Measurements from ENCODE around the gene FDXACB1. TPM values are rescaled to one million over a fixed set of nuclear protein-coding genes. Genes with fewer than 3 reads are reported as not detected.
A peak's percentile ranks its signal among the peaks of the same experiment; 100 is the strongest.

The FDXACB1 gene
- total RNA-seq, 2 donors from 2014 or later: 3.7 to 7.1 TPM

DNA sequence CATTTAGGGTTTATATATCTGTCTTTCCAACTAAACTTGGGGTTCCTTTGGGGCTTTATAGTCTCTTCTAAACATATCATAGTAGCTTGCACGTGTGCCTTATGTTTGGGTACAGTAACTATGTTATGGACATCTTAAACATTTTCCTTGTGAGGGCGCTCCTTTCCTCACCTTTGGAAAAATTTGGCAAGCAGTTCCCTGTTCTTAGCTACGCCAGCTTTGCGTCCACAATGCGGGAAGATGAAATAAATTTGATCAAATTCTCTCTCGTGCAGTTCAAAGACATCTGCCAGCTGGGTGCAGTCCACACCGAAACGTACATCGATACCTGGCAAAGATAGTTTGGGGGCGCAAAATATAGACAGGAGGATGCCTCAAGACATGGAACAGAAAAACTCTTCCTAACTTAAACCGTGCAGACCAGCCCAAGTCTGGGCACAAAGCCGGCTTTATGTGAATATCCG, 548 bp downstream of the FDXACB1 start:
- Mint-ChIP-seq H3K4me3 (peak overlapping the region; percentile 96), H3K4me1 (peaks cover 10% of the 10 kb centered on the region), H3K27ac (peak overlapping the region; percentile 100), H3K27me3 (no peaks in the 10 kb centered on the region), H3K36me3 (ENCODE audit: low read depth) (peaks cover 41% of the 10 kb centered on the region), H3K9me3 (no peaks in the 10 kb centered on the region)
- no peak for ATAC-seq (replicated peaks)

DNA sequence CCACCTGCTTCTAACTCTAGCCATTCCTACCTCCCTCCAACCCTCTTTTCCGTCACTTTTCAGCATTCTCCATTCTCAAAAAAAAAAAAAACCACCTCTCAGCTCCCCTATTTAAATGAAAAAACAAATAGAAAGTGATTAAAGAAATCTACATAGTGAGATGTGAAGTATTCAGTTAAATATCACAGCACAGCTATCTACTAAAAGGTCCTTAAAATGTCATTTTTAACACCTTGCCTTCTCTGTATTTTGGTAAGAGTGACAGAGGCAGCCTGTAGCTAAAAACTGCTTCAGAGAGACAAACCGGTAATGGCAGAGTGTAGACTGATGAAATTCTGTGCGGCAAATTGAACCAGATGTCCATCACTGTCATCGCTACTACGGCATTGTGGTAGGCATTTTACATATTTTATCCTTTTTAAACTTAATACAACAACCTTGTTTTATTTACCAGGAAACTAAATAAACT, 7.2 kb downstream of the FDXACB1 start:
- H3K27me3 Mint-ChIP-seq: no peaks in the 10 kb centered on the region
- ATAC-seq (replicated peaks): no peak
- H3K4me1 Mint-ChIP-seq: peaks cover 19% of the 10 kb centered on the region
- H3K27ac Mint-ChIP-seq: peak overlapping the region; percentile 96
- H3K4me3 Mint-ChIP-seq: peak overlapping the region; percentile 92
- H3K36me3 Mint-ChIP-seq (ENCODE audit: low read depth): peaks cover 56% of the 10 kb centered on the region
- no peaks in the 10 kb centered on the region for H3K9me3 Mint-ChIP-seq

DNA sequence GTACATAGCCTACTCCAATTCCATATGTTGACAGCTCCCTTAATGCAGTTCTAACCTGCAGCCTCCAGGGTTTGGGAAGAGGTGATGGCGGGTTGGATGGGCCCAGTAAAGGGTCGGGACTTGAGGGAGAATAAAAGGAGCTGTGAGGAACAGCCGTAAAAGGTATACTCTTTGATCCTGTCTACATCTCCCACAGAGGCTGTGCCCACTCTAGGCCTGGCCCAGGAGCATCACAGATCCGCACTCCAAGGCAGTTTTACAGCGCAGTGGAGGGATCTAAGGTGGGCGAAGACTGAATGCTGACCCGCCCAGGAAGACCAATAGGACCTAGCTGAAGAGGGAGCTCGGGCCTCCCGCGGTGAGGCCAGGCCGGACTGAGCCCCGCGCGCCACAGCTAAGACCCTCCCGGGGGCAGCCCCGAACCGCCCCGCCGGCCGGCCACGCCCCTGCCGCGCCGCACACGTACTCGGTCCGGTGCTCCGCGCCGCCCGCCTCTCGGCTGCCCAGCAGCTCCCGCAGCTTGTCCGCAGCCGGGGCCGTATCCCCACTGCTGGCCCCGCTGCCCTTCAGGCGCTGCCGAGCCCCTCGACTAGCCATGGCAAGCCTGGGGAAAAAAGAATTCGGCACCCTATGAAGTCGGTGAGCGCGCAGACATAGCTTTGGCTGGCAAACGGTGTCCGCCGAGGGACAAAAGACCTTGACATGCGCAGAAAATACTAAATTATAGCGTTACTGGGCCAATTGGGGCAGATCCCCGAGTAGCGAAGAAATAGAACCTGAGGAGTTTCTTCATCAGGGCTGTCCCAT, 7.9 kb downstream of the FDXACB1 start, which contains the start of gene ALG9:
TSS of gene ALG9 (minus strand) at position 696 of the 807 bp plus-strand sequence. CDS start at position 597, 99 bp downstream.
- ATAC-seq (replicated peaks): peak; percentile 93
- H3K27me3 Mint-ChIP-seq: no peaks in the 10 kb centered on the region
- H3K27ac Mint-ChIP-seq: peak within 1 kb of the TSS; percentile 96
- peak within 1 kb of the TSS; percentile 92 for H3K4me3 Mint-ChIP-seq
- no peaks in the 10 kb centered on the region for H3K9me3 Mint-ChIP-seq
- H3K4me1 Mint-ChIP-seq: peaks cover 19% of the 10 kb centered on the region
- H3K36me3 Mint-ChIP-seq (ENCODE audit: low read depth): peaks cover 60% of the 10 kb centered on the region

DNA sequence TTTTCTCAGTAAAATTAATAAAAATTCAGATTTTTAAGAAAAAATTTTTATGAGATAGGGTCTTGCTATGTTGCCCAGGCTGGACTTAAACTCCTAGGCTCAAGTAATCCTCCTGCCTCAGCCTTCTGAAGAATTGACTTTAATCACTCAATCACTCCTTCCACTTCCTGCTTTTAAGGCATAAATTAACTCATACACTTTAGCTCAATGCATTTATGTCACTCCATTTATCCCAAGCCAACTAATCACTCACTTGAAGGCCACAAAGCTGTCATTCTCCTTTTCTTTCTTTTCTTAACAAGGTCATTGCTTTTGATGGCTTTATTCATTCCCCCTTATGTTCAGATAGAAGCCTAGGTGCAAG, 8.5 kb downstream of the FDXACB1 start:
- H3K9me3 Mint-ChIP-seq: no peaks in the 10 kb centered on the region
- peak; percentile 15 for ATAC-seq (replicated peaks)

DNA sequence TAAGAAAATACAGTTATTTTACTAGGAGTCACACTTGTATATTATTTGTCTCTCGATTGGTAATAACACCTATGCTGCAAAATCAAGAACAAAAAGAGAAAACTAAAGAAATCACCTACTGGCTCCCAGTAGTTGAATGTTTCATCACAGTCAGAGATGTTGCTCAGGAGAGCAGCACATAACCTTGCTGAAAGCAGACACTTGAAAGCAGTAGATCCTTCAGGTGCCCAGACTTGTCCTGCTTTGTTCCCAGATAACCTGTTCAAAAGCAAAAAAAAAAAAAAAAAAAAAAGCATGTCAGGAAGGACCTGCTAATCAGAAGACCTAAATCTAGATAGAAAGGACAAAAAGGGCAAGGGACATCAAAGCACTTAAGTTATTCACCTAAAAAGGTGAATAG, 8.9 kb downstream of the FDXACB1 start:
- no peak for ATAC-seq (replicated peaks)
- Mint-ChIP-seq H3K9me3 (no peaks in the 10 kb centered on the region), H3K27me3 (no peaks in the 10 kb centered on the region), H3K4me3 (peak overlapping the region; percentile 92), H3K27ac (peak overlapping the region; percentile 96), H3K36me3 (ENCODE audit: low read depth) (peaks cover 60% of the 10 kb centered on the region), H3K4me1 (peaks cover 19% of the 10 kb centered on the region)

More for the DNA sequence above, 8.5 kb downstream of the FDXACB1 start:
- H3K4me3 Mint-ChIP-seq: peak overlapping the region; percentile 92
- H3K36me3 Mint-ChIP-seq (ENCODE audit: low read depth): peaks cover 60% of the 10 kb centered on the region
- H3K27ac Mint-ChIP-seq: peak overlapping the region; percentile 96
- no peaks in the 10 kb centered on the region for H3K27me3 Mint-ChIP-seq
- H3K4me1 Mint-ChIP-seq: peaks cover 19% of the 10 kb centered on the region

DNA sequence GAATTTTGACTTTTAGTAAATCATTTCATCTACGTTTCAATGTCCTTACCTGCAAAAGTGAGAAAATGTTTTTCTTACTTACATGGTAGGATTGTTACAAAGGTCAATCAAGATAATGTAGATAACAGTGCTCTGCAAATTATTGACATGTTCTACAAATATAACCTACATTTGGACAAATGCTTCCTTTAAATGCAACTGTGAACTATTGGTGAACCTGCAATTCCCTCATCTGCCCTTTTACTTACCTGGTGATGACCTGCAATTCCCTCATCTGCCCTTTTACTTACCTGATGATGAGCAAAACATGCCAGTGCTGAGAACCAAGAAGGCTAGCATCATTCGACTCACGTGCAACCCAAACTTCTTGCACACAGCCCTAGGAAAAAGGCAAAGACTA, 18.7 kb downstream of the FDXACB1 start:
- peaks cover 97% of the 10 kb centered on the region for H3K36me3 Mint-ChIP-seq (ENCODE audit: low read depth)
- no peaks in the 10 kb centered on the region for H3K27me3 Mint-ChIP-seq

DNA sequence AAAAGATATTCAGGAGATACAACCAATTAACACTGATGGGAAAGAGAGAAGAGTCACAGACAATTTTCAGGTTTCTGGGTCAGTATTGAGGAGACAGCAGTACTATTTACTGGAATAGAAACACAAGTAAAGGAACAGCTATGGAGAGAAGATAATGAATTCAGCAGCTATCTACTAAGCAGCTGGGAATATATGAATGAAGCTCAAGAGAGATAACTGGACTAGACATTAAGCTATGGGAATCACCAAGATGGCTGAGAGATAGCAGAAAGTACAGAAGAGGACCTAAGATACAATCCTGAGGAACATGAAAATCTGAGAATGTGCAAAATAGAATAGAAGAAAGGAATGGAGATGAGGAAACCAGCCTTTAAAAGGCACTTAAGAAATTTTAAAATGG, 23.5 kb downstream of the FDXACB1 start:
- Mint-ChIP-seq H3K36me3 (ENCODE audit: low read depth) (peaks cover 96% of the 10 kb centered on the region), H3K9me3 (no peaks in the 10 kb centered on the region), H3K4me3 (no peak overlapping the region), H3K4me1 (no peaks in the 10 kb centered on the region), H3K27ac (no peak overlapping the region), H3K27me3 (no peaks in the 10 kb centered on the region)
- no peak for ATAC-seq (replicated peaks)

More for the DNA sequence above, 18.7 kb downstream of the FDXACB1 start:
- no peak for ATAC-seq (replicated peaks)
- Mint-ChIP-seq H3K27ac (no peak overlapping the region), H3K4me1 (no peaks in the 10 kb centered on the region), H3K4me3 (no peak overlapping the region), H3K9me3 (no peaks in the 10 kb centered on the region)

DNA sequence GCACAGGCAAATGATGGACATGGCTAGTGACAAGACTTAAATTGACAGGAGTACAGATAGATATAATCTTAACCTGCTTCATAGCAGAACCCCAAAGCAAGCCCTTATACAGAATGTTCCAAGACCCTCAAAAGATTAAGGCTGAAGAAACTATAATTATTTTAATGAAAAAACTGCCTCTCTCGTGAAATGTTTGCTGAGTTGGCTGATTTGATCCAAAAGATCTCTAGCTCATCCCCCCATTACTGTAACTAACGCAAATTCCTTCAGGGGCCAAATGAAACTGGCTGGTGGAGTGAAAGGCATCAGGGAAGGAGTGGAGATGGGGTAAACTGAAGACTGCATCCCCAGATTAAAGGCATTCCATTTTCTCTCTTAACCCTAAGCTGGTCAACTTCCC, 26.9 kb downstream of the FDXACB1 start:
- Mint-ChIP-seq H3K4me1 (no peaks in the 10 kb centered on the region), H3K9me3 (no peaks in the 10 kb centered on the region), H3K4me3 (no peak overlapping the region), H3K36me3 (ENCODE audit: low read depth) (peaks cover 95% of the 10 kb centered on the region), H3K27me3 (no peaks in the 10 kb centered on the region), H3K27ac (no peak overlapping the region)
- no peak for ATAC-seq (replicated peaks)

DNA sequence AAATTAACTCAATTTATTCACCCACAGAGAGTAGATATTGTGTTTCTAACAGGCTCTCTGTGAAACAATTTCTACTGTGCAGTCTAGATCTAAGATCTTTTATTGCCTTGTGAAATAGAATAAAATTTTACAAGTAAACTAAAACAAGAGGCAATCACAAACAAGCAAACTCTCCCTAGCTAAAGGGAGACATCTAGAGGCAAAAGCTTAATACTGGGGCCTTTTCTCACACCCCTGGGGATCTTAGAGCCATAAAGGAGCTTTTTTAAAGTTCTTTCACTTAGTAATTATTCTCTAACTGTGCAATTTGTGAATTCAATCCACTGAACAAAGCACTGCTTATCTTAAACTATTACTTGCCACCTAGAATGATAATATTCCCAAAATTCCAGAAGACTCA, 27.3 kb downstream of the FDXACB1 start:
- Mint-ChIP-seq H3K4me1 (no peaks in the 10 kb centered on the region), H3K4me3 (no peak overlapping the region), H3K27me3 (no peaks in the 10 kb centered on the region), H3K9me3 (no peaks in the 10 kb centered on the region), H3K27ac (no peak overlapping the region), H3K36me3 (ENCODE audit: low read depth) (peaks cover 95% of the 10 kb centered on the region)
- ATAC-seq (replicated peaks): no peak

DNA sequence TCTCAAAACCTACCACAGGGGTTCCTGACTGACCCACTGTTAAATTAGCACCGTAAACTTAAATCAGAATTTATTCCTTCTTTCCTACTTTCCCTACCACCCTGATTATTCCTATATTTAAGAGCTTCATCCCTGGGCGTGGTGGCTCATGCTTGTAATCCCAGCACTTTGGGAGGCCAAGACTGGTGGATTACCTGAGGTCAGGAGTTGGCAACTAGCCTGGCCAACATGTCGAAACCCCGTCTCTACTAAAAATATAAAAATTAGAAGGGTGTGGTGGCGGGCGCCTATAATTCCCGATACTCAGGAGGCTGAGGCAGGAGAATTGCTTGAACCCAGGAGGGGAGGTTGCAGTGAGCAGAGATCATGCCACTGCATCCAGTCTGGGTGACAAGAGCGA, 27.9 kb downstream of the FDXACB1 start:
- Mint-ChIP-seq H3K4me3 (no peak overlapping the region), H3K36me3 (ENCODE audit: low read depth) (peaks cover 97% of the 10 kb centered on the region), H3K9me3 (no peaks in the 10 kb centered on the region), H3K4me1 (no peaks in the 10 kb centered on the region), H3K27me3 (no peaks in the 10 kb centered on the region), H3K27ac (no peak overlapping the region)
- no peak for ATAC-seq (replicated peaks)

DNA sequence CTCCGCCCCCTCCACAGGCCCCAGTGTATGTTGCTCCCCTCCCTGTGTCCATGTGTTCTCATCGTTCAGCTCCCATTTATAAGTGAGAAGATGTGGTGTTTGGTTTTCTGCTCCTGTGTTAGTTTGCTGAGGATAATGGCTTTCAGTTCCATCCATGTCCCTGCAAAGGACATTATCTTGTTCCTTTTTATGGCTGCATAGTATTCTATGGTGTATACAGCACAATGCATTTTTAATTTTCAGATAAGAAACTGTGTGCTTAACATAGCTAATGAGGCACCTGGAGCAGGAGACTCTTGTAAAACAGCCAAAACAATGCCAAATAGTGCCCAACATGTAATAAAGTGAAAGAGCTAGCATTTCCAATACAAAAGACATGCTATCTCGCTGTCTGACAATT, 29.3 kb downstream of the FDXACB1 start:
- no peaks in the 10 kb centered on the region for H3K9me3 Mint-ChIP-seq
- no peak overlapping the region for H3K4me3 Mint-ChIP-seq
- peaks cover 97% of the 10 kb centered on the region for H3K36me3 Mint-ChIP-seq (ENCODE audit: low read depth)
- no peaks in the 10 kb centered on the region for H3K27me3 Mint-ChIP-seq
- no peaks in the 10 kb centered on the region for H3K4me1 Mint-ChIP-seq
- ATAC-seq (replicated peaks): no peak
- H3K27ac Mint-ChIP-seq: no peak overlapping the region

DNA sequence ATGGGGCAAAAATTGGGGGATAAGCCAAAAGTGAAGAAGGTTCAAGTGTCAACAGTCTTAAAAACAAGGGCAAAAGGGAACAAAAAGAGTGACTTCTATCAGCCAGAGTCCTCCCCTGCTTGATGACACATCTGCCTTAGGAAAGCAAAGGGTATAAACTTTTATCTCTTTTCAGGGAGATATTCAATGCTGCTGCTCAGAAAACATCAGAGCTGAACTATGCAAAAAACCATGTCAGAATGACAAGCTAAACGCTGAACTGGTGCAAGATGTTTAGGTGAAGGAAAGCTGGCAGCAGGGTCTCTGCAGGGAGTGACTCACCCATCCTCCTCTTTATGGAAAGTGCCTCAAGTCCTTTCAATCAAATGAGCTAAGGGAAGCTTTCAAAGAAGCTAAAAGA, 32.3 kb downstream of the FDXACB1 start:
- Mint-ChIP-seq H3K27me3 (no peaks in the 10 kb centered on the region), H3K4me3 (no peak overlapping the region), H3K9me3 (no peaks in the 10 kb centered on the region), H3K4me1 (no peaks in the 10 kb centered on the region), H3K27ac (no peak overlapping the region), H3K36me3 (ENCODE audit: low read depth) (peaks cover 87% of the 10 kb centered on the region)
- ATAC-seq (replicated peaks): no peak

DNA sequence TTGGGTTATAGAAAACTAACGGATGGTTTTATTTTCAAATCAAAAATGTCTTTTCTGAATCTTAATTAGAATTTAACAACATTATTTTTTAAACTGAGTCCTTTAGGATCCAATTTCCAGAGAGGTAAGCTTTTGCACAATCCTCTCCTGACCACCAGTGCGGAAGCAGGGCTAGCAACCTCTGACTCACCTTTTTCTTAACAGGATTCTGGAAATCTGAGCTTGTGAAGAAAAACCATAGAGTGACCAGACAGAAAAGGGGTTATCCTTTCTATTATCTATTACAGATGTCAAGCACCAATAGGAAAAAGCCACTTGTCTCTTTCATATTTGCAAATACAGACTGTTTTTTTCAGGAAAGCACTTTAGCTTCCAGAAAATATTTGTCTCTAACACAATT, 32.9 kb downstream of the FDXACB1 start:
- Mint-ChIP-seq H3K27ac (no peak overlapping the region), H3K27me3 (no peaks in the 10 kb centered on the region), H3K4me3 (no peak overlapping the region), H3K36me3 (ENCODE audit: low read depth) (peaks cover 87% of the 10 kb centered on the region), H3K4me1 (no peaks in the 10 kb centered on the region), H3K9me3 (no peaks in the 10 kb centered on the region)
- no peak for ATAC-seq (replicated peaks)

DNA sequence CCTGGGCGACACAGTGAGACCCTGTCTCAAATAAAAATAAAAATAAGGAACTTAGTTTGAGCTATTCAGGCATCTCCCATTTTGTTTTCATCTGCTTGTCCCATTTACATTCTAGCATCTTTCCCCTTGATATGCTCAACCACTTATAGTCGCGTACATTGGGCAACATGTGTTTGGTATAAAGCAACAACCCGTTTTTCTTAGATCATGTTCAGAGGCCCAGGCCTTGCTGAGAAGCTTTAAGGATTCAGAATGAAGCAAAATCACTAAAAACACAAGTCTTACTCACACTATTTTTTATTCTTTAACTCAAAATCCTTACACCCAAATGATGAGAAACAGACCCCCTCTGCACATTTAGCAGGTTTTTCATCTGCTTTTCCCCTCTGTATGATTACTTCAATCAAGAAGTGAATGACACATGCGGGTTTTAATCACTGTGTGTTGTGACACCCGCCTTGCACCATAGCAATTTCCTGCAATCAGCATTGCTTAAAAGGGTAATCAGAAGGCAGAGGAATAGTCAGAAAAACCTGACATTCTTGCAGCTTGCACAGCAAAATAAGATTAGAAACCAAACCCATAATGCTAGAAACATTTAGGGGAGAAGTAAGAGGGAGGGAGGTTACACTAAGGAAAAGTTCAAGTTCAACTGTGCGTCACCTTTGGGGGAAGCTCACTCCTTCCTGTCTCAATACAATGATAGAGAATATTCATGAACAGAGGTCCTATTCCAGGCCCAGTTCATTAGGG, 33.5 kb downstream of the FDXACB1 start:
- no peaks in the 10 kb centered on the region for H3K9me3 Mint-ChIP-seq
- ATAC-seq (replicated peaks): no peak
- no peak overlapping the region for H3K4me3 Mint-ChIP-seq
- H3K27me3 Mint-ChIP-seq: no peaks in the 10 kb centered on the region
- no peaks in the 10 kb centered on the region for H3K4me1 Mint-ChIP-seq
- H3K36me3 Mint-ChIP-seq (ENCODE audit: low read depth): peaks cover 88% of the 10 kb centered on the region
- H3K27ac Mint-ChIP-seq: no peak overlapping the region

DNA sequence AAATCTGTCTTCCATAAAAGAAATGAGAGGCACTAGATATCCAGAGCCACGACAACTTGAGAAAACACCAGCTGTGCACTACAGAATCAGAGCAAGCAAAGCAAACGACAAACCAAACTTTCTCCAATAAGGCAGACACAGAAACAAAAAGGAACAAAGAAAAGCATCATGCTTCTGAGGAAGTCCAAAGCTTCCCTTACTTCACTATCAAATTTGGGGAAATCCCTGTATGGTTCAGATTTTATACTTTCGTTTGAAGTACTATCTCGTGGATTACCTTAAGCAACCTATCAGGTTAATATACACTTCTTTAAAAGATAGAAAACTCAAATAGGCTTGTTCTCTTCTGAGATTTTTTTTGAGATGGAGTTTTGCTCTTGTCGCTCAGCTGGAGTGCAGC, 35.3 kb downstream of the FDXACB1 start:
- Mint-ChIP-seq H3K27me3 (no peaks in the 10 kb centered on the region), H3K9me3 (no peaks in the 10 kb centered on the region), H3K36me3 (ENCODE audit: low read depth) (peaks cover 86% of the 10 kb centered on the region), H3K27ac (no peak overlapping the region), H3K4me3 (no peak overlapping the region), H3K4me1 (no peaks in the 10 kb centered on the region)
- no peak for ATAC-seq (replicated peaks)
